Nephron (organoid): Measurements from ENCODE around the gene COG5.

Experiments used
- H3K27ac Mint-ChIP-seq, 3 experiments: 2 replicates each; pipeline ENCODE4 v1.8.0; 2020; ENCODE audit warnings: mixed read lengths in 3 of 3, mild to moderate bottlenecking in 2 of 3, moderate library complexity in 1 of 3
- H3K27me3 Mint-ChIP-seq: 2 replicates; pipeline ENCODE4 v1.8.0; 2021; ENCODE audit warnings: low read depth, mild to moderate bottlenecking, moderate library complexity, mixed read lengths
- H3K36me3 Mint-ChIP-seq: 2 replicates; pipeline ENCODE4 v1.8.0; 2020; ENCODE audit warnings: low read depth, mixed read lengths
- H3K4me1 Mint-ChIP-seq: 2 replicates; pipeline ENCODE4 v1.8.0; 2020; ENCODE audit warnings: mixed read lengths
- H3K4me3 Mint-ChIP-seq, 3 experiments: 2 replicates each; pipeline ENCODE4 v1.8.0; 2020; ENCODE audit warnings: mild to moderate bottlenecking in 3 of 3, mixed read lengths in 3 of 3, moderate library complexity in 2 of 3
- H3K9me3 Mint-ChIP-seq: 2 replicates; pipeline ENCODE4 v1.8.0; 2020; ENCODE audit warnings: mixed read lengths
- TF ChIP-seq, protein P1 (sequence below), 3 experiments: fragments of 200-600 bp; sonication (generic); IDR thresholded peaks; one replicate each; pipeline ENCODE4 v1.5.0; 2021; ENCODE audit warnings: antibody characterized with exemption in 3 of 3; ENCODE audit not compliant: unreplicated experiment in 3 of 3

The COG5 gene

DNA sequence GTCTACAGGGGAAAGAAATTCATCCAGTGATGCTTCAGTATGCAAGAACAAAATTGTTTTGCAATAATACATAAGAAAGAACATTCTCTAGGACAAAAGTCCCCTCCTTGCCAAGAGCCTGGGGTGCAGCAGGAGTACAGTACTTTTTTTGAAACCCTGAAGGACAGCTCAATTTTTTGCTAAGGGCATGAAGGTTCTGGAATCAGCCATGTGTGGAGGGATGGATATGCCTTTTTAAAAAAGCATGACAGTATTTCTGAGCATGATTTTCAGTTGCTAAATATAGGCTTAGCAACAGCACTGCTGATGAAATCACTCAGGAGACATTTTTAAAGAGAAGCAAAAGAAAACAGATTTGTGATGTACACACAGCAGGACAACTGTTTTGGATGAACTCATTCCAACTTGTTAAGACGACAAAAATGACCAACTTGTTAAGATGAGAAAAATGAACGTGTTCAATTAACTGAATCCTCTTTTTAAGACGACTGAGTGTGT lies 355.6 kb downstream of the COG5 start:
- H3K9me3 Mint-ChIP-seq = no peaks in the 10 kb centered on the region
- TF ChIP-seq, protein P1, sequence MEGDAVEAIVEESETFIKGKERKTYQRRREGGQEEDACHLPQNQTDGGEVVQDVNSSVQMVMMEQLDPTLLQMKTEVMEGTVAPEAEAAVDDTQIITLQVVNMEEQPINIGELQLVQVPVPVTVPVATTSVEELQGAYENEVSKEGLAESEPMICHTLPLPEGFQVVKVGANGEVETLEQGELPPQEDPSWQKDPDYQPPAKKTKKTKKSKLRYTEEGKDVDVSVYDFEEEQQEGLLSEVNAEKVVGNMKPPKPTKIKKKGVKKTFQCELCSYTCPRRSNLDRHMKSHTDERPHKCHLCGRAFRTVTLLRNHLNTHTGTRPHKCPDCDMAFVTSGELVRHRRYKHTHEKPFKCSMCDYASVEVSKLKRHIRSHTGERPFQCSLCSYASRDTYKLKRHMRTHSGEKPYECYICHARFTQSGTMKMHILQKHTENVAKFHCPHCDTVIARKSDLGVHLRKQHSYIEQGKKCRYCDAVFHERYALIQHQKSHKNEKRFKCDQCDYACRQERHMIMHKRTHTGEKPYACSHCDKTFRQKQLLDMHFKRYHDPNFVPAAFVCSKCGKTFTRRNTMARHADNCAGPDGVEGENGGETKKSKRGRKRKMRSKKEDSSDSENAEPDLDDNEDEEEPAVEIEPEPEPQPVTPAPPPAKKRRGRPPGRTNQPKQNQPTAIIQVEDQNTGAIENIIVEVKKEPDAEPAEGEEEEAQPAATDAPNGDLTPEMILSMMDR (IDR thresholded peaks at IDR 0.05; ENCODE audit: unreplicated experiment in 3 of 3) = no peak

DNA sequence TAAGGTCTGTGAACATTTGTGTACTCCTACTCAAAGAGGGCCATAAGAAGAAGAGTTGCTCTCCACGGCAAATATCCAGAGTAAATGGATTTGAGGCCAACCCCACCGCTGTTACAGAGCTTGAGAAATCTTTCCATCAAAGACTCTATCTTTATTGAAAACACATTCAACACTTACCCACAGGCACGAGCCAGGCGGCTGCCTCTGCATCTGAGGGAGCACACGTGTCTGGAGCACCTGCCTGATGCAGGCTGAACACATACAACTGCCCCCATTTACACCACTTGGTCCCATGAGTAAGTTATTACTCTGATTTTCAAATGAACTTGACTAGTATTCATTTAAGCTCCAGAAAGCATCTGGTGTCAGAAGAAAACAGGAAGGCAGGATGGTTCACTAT lies 356.3 kb downstream of the COG5 start:
- Mint-ChIP-seq H3K4me3 (no peak overlapping the region), H3K9me3 (no peaks in the 10 kb centered on the region), H3K27ac (no peak overlapping the region), H3K27me3 (no peaks in the 10 kb centered on the region), H3K4me1 (no peaks in the 10 kb centered on the region), H3K36me3 (peaks cover 64% of the 10 kb centered on the region)
- TF ChIP-seq, protein P1 (IDR thresholded peaks at IDR 0.05; ENCODE audit: unreplicated experiment in 3 of 3) = no peak

More for the DNA sequence above, 355.6 kb downstream of the COG5 start:
- H3K27me3 Mint-ChIP-seq = no peaks in the 10 kb centered on the region
- H3K4me3 Mint-ChIP-seq = no peak overlapping the region
- peaks cover 63% of the 10 kb centered on the region for H3K36me3 Mint-ChIP-seq
- H3K27ac Mint-ChIP-seq = peak overlapping the region in 1 of 3 experiments; percentile 27
- H3K4me1 Mint-ChIP-seq = no peaks in the 10 kb centered on the region

DNA sequence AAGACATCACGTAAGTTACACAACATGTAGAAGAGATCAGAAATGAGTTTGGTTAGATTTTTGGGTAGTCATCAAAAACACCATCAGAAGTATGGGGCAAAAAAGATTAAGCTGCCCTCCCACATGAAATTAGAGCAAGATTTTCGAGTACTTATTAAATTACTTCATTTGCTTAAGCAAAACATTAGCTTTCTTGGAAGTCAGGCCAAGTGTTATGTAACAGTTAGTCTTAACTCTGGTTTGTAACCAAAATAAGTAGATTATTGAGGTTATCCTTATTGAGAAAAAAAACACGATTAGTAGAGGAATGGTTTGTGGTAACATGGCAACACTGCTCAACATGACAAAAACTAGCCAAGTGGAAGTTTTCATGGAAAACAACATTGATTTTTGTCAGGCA lies 357.0 kb downstream of the COG5 start:
- Mint-ChIP-seq H3K27ac (no peak overlapping the region), H3K36me3 (peaks cover 69% of the 10 kb centered on the region), H3K9me3 (no peaks in the 10 kb centered on the region), H3K4me3 (no peak overlapping the region), H3K4me1 (no peaks in the 10 kb centered on the region), H3K27me3 (no peaks in the 10 kb centered on the region)
- TF ChIP-seq, protein P1 (IDR thresholded peaks at IDR 0.05; ENCODE audit: unreplicated experiment in 3 of 3) = no peak

DNA sequence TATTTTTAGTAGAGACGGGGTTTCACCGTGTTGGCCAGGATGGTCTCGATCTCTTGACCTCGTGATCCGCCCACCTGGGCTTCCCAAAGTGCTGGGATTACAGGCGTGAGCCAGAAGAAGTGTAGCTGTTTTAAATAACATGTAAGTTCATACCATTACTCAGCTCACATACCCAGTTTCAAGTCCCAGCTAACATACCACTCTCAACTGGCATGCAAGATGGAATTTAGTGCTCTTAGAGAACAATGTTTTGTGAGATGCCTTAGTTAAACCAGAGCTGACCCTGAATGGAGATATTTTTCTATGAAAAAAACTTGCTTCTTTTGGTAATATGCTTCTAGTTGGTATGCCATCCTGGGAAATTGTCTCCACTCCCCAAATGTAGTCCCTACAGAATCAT lies 357.6 kb downstream of the COG5 start:
- H3K4me1 Mint-ChIP-seq = no peaks in the 10 kb centered on the region
- no peak overlapping the region for H3K27ac Mint-ChIP-seq
- TF ChIP-seq, protein P1 (IDR thresholded peaks at IDR 0.05; ENCODE audit: unreplicated experiment in 3 of 3) = no peak
- H3K9me3 Mint-ChIP-seq = no peaks in the 10 kb centered on the region
- no peak overlapping the region for H3K4me3 Mint-ChIP-seq
- peaks cover 75% of the 10 kb centered on the region for H3K36me3 Mint-ChIP-seq
- H3K27me3 Mint-ChIP-seq = no peaks in the 10 kb centered on the region

DNA sequence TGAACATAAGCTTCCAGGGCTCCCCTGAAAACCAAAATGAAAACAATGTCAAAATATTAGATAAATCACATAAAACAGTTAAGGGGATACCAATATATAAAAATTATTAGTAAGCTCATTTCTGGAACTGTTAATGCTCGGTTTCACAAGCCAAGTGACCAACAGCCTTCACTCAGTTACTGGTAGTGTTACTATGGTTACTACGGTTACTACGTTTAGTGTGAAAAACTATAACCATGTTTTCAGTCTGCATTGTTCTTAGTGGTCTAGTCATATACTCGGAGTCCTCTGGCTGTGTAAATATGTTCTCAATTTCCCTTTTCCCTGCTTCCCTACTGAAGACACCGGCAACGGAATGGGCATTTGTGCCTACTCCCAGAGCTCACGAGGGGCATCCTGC lies 360.1 kb downstream of the COG5 start:
- no peaks in the 10 kb centered on the region for H3K27me3 Mint-ChIP-seq
- H3K9me3 Mint-ChIP-seq = no peaks in the 10 kb centered on the region
- H3K36me3 Mint-ChIP-seq = peaks cover 82% of the 10 kb centered on the region
- no peak overlapping the region for H3K4me3 Mint-ChIP-seq
- no peaks in the 10 kb centered on the region for H3K4me1 Mint-ChIP-seq
- H3K27ac Mint-ChIP-seq = no peak overlapping the region
- TF ChIP-seq, protein P1 (IDR thresholded peaks at IDR 0.05; ENCODE audit: unreplicated experiment in 3 of 3) = no peak

DNA sequence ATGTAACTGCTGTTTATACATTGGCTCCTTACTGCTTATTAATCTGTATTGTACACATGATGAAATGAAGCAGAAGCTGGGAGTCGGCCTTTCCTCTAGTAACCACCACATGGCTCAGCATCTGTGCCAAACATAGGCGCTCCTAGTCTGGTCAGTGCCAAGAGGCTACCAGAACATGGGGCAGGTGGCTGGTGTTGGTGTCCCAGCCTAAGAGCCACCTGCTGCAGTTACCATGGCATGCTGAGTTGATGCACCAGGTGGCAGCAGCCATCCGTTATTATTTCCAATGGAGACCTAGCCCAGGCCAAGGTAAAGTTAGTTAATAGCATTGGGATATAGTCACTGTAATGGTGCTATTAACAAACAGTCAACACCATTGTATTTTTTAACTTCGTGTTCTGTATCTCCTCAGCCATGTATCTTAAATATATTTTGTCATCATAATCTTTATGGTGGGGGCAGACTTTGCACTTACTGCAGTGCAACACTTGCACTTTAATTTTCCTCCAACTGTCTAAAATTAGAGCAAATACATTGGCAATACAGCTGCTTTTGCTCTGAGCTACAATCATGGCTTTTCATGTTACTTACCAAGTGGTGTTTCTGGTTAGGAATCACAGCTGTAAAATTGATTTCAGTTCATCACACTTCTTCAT lies 361.8 kb downstream of the COG5 start:
- Mint-ChIP-seq H3K27ac (no peak overlapping the region), H3K4me3 (no peak overlapping the region), H3K9me3 (no peaks in the 10 kb centered on the region), H3K27me3 (no peaks in the 10 kb centered on the region), H3K4me1 (no peaks in the 10 kb centered on the region), H3K36me3 (peaks cover 75% of the 10 kb centered on the region)
- TF ChIP-seq, protein P1 (IDR thresholded peaks at IDR 0.05; ENCODE audit: unreplicated experiment in 3 of 3) = peak; percentile 36 to 45 (median 43)
